ENCODE results near the gene GABPA.

DNA sequence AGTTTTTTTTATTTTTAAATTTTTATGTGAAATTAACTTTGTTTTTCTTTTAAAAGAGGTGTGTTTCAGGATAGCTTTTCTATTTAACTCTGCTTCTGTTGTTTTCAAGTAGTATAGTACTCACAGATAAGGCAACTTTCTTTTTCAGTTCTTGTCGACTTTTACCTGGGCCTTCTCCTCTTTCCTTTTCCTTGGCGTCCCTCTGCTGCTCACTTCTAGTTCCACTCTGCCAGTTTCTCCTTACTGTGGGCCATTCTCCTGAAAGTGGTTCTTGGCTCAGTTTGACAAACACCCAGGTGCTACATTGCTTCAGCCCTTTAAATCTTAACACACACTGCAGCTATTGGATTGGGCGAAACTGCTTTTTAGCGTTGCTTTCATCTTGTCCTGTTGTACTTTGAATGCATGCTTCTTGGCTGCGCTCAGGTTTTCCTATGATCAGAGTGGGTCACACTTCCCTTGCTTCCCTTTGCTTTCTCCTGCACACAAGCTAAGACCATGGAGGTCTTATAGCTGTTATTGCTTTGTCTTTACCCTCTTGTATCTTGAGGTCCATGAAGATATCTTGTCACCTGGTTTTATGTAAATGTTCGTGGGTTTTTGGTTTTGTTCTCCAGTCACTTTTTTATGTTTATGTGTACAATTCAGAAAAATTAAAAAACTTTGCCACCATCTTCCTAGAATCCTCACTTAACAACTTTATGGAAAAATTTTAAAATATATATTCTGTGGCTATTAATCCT lies 21.6 kb downstream of the GABPA start:
- no peak for TF ChIP-seq YY1 (IDR thresholded peaks at IDR 0.05; ENCODE audit: insufficient read depth, insufficient read length)
- TF ChIP-seq ZNF274 (IDR thresholded peaks at IDR 0.05; ENCODE audit: low read depth, low read length), result no peak
- TF ChIP-seq SUZ12 (IDR thresholded peaks at IDR 0.05; ENCODE audit: extremely low read depth, insufficient read depth, insufficient read length), result no peak

Measured in NT2/D1 (cell line).